GM23248 (cell line): Measurements from ENCODE around the gene PNPLA1.

Experiments
- EZH2 ChIP-seq: fragments of 200-600 bp; sonication (generic); IDR thresholded peaks from 2 replicates; pipeline ENCODE4 v1.6.1; 2018; ENCODE audit warnings: antibody characterized with exemption, mild to moderate bottlenecking; ENCODE audit not compliant: insufficient read depth, poor library complexity, severe bottlenecking
- EZH2phosphoT487 ChIP-seq: fragments of 200-600 bp; sonication (generic); IDR thresholded peaks from 2 replicates; pipeline ENCODE4 v1.6.1; 2018; ENCODE audit warnings: antibody characterized with exemption, moderate library complexity, mild to moderate bottlenecking, low read depth; ENCODE audit not compliant: insufficient read depth

- TF ChIP-seq EZH2 (no peak), EZH2phosphoT487 (no peak)
Observed at GRCh38 chr6:36227379-36228228, 42.3 kb upstream of the PNPLA1 start.
